AG20443 (cell line): ENCODE data around the gene R3HDM2.

Experiments used
- DNase-seq: peaks from one replicate; pipeline ENCODE4 v3.0.0; 2012; ENCODE audit warnings: low spot score, mixed read lengths

R3HDM2 gene

GRCh38 chr12:57216014-57216911, 214.6 kb downstream of the R3HDM2 start, which contains the start of gene NXPH4:
Gene NXPH4 (plus strand): TSS chr12:57216794. CDS start chr12:57216970, 176 bp downstream.
- peak; percentile 73 for DNase-seq

GRCh38 chr12:57215668-57216013, 215.2 kb downstream of the R3HDM2 start:
- peak; percentile 47 for DNase-seq

GRCh38 chr12:57215065-57215464, 215.8 kb downstream of the R3HDM2 start:
- DNase-seq, result no peak

GRCh38 chr12:57214398-57214781, 216.5 kb downstream of the R3HDM2 start:
- DNase-seq, result peak; percentile 69

GRCh38 chr12:57213763-57214397, 217.0 kb downstream of the R3HDM2 start:
- DNase-seq, result no peak

GRCh38 chr12:57213058-57213715, 217.7 kb downstream of the R3HDM2 start:
- DNase-seq, result peak; percentile 95

GRCh38 chr12:57212701-57213057, 218.2 kb downstream of the R3HDM2 start:
- no peak for DNase-seq

- no peak for DNase-seq
Observed at GRCh38 chr12:57211791-57212700, 218.8 kb downstream of the R3HDM2 start.

GRCh38 chr12:57210926-57211692, 219.7 kb downstream of the R3HDM2 start:
- DNase-seq, result no peak

- no peak for DNase-seq
Observed at GRCh38 chr12:57210461-57210860, 220.4 kb downstream of the R3HDM2 start.

- no peak for DNase-seq
Observed at GRCh38 chr12:57209916-57210315, 220.9 kb downstream of the R3HDM2 start.

- DNase-seq, result no peak
Observed at GRCh38 chr12:57208631-57209282, 222.1 kb downstream of the R3HDM2 start.

GRCh38 chr12:57207731-57208630, 222.9 kb downstream of the R3HDM2 start:
- DNase-seq, result no peak

- no peak for DNase-seq
Observed at GRCh38 chr12:57205931-57206330, 224.9 kb downstream of the R3HDM2 start.

GRCh38 chr12:57205186-57205585, 225.7 kb downstream of the R3HDM2 start:
- DNase-seq, result no peak

GRCh38 chr12:57204454-57204853, 226.4 kb downstream of the R3HDM2 start:
- DNase-seq, result no peak

- no peak for DNase-seq
Observed at GRCh38 chr12:57203791-57204190, 227.1 kb downstream of the R3HDM2 start.
